SK-N-SH treated with all-trans-retinoic acid at 6 μM for 48 hours (cell line): ENCODE measurements around the gene LRRC15.

Source experiments
- ATAC-seq: fragments of 200-7000 bp; cut with Tn5 transposase; 3 replicates; pipeline ENCODE4 v1.9.1; 2020; ENCODE audit warnings: mild to moderate bottlenecking, moderate library complexity
- ARNTL ChIP-seq: fragments of 450-650 bp; formaldehyde crosslinking; IDR thresholded peaks from 2 replicates; pipeline ENCODE4 v1.5.0; 2020; ENCODE audit warnings: low read depth, mild to moderate bottlenecking, moderate library complexity, borderline replicate concordance
- BACH2 ChIP-seq: fragments of 250-450 bp; sonication (Bioruptor Pico); IDR thresholded peaks from 2 replicates; pipeline ENCODE4 v1.9.0; 2021; ENCODE audit warnings: mild to moderate bottlenecking, borderline replicate concordance
- CSDC2 ChIP-seq: fragments of 250-450 bp; sonication (Bioruptor Pico); IDR thresholded peaks from 2 replicates; pipeline ENCODE4 v1.5.0; 2020; ENCODE audit warnings: mild to moderate bottlenecking, moderate library complexity
- ESRRG ChIP-seq: fragments of 250-450 bp; sonication (Bioruptor Pico); IDR thresholded peaks from 2 replicates; pipeline ENCODE4 v1.6.1; 2021; ENCODE audit warnings: mild to moderate bottlenecking
- GLIS3 ChIP-seq: fragments of 250-450 bp; sonication (Bioruptor Pico); IDR thresholded peaks from 2 replicates; pipeline ENCODE4 v1.5.0; 2020; ENCODE audit warnings: mild to moderate bottlenecking, moderate library complexity
- ISL1 ChIP-seq: fragments of 250-450 bp; sonication (Bioruptor Pico); IDR thresholded peaks from 2 replicates; pipeline ENCODE4 v2.1.2; 2022; ENCODE audit warnings: mild to moderate bottlenecking, moderate library complexity
- OSR1 ChIP-seq: fragments of 250-450 bp; sonication (Bioruptor Pico); IDR thresholded peaks from 2 replicates; pipeline ENCODE4 v1.8.0; 2022; ENCODE audit warnings: moderate library complexity, mild to moderate bottlenecking, inconsistent platforms
- PATZ1 ChIP-seq: fragments of 250-450 bp; sonication (Bioruptor Pico); IDR thresholded peaks from 2 replicates; pipeline ENCODE4 v1.8.0; 2020; ENCODE audit warnings: mild to moderate bottlenecking, moderate library complexity, borderline replicate concordance
- POU6F1 ChIP-seq: fragments of 250-450 bp; sonication (Bioruptor Pico); IDR thresholded peaks from 2 replicates; pipeline ENCODE4 v1.8.0; 2021; ENCODE audit warnings: low read depth, mild to moderate bottlenecking, moderate library complexity, borderline replicate concordance
- PPARA ChIP-seq: fragments of 250-450 bp; sonication (Bioruptor Pico); IDR thresholded peaks from 2 replicates; pipeline ENCODE4 v1.5.0; 2020; ENCODE audit warnings: mild to moderate bottlenecking, borderline replicate concordance
- RARB ChIP-seq: fragments of 250-450 bp; sonication (Bioruptor Pico); IDR thresholded peaks from 2 replicates; pipeline ENCODE4 v1.8.0; 2021; ENCODE audit warnings: mild to moderate bottlenecking, moderate library complexity
- TCF4 ChIP-seq: fragments of 250-450 bp; sonication (Bioruptor Pico); IDR thresholded peaks from 2 replicates; pipeline ENCODE4 v1.8.0; 2021; ENCODE audit warnings: mild to moderate bottlenecking, moderate library complexity, borderline replicate concordance
- TOX ChIP-seq: fragments of 250-450 bp; sonication (Bioruptor Pico); IDR thresholded peaks from 2 replicates; pipeline ENCODE4 v1.8.0; 2021; ENCODE audit warnings: mild to moderate bottlenecking, moderate library complexity, borderline replicate concordance
- ZC3H10 ChIP-seq: fragments of 250-450 bp; sonication (Bioruptor Pico); IDR thresholded peaks from 2 replicates; pipeline ENCODE4 v1.5.1; 2021; ENCODE audit warnings: mild to moderate bottlenecking, moderate library complexity
- ZFP30 ChIP-seq: fragments of 450-650 bp; formaldehyde crosslinking; IDR thresholded peaks from 2 replicates; pipeline ENCODE4 v1.5.0; 2022; ENCODE audit warnings: mild to moderate bottlenecking, moderate library complexity
- ZNF565 ChIP-seq: fragments of 450-650 bp; formaldehyde crosslinking; conservative IDR thresholded peaks from 2 replicates; pipeline ENCODE4 v1.5.0; 2020; ENCODE audit warnings: low read depth, mild to moderate bottlenecking, moderate library complexity
- ZNF70 ChIP-seq: fragments of 450-650 bp; formaldehyde crosslinking; IDR thresholded peaks from 2 replicates; pipeline ENCODE4 v1.5.0; 2020; ENCODE audit warnings: mild to moderate bottlenecking, moderate library complexity
- ZNF8 ChIP-seq: fragments of 450-650 bp; formaldehyde crosslinking; IDR thresholded peaks from 2 replicates; pipeline ENCODE4 v1.5.0; 2020; ENCODE audit warnings: mild to moderate bottlenecking, moderate library complexity
- TF ChIP-seq, protein P1 (sequence below): fragments of 250-450 bp; sonication (Bioruptor Pico); IDR thresholded peaks from 2 replicates; pipeline ENCODE4 v1.5.1; 2021; ENCODE audit warnings: mild to moderate bottlenecking, moderate library complexity
- TF ChIP-seq, protein P2 (sequence below): fragments of 250-450 bp; sonication (Bioruptor Pico); IDR thresholded peaks from 2 replicates; pipeline ENCODE4 v1.5.0; 2020; ENCODE audit warnings: mild to moderate bottlenecking, moderate library complexity
- TF ChIP-seq, protein P3 (sequence below): fragments of 250-450 bp; sonication (Bioruptor Pico); IDR thresholded peaks from 2 replicates; pipeline ENCODE4 v1.5.1; 2020; ENCODE audit warnings: low read depth, mild to moderate bottlenecking, moderate library complexity

The LRRC15 gene

GRCh38 chr3:194327218-194328052 lies 42.1 kb downstream of the LRRC15 start:
- ATAC-seq, result no peak
- TF ChIP-seq, protein P1, sequence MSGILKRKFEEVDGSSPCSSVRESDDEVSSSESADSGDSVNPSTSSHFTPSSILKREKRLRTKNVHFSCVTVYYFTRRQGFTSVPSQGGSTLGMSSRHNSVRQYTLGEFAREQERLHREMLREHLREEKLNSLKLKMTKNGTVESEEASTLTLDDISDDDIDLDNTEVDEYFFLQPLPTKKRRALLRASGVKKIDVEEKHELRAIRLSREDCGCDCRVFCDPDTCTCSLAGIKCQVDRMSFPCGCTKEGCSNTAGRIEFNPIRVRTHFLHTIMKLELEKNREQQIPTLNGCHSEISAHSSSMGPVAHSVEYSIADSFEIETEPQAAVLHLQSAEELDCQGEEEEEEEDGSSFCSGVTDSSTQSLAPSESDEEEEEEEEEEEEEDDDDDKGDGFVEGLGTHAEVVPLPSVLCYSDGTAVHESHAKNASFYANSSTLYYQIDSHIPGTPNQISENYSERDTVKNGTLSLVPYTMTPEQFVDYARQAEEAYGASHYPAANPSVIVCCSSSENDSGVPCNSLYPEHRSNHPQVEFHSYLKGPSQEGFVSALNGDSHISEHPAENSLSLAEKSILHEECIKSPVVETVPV (CRISPR knock-in tag), result no peak
- TF ChIP-seq, protein P2, sequence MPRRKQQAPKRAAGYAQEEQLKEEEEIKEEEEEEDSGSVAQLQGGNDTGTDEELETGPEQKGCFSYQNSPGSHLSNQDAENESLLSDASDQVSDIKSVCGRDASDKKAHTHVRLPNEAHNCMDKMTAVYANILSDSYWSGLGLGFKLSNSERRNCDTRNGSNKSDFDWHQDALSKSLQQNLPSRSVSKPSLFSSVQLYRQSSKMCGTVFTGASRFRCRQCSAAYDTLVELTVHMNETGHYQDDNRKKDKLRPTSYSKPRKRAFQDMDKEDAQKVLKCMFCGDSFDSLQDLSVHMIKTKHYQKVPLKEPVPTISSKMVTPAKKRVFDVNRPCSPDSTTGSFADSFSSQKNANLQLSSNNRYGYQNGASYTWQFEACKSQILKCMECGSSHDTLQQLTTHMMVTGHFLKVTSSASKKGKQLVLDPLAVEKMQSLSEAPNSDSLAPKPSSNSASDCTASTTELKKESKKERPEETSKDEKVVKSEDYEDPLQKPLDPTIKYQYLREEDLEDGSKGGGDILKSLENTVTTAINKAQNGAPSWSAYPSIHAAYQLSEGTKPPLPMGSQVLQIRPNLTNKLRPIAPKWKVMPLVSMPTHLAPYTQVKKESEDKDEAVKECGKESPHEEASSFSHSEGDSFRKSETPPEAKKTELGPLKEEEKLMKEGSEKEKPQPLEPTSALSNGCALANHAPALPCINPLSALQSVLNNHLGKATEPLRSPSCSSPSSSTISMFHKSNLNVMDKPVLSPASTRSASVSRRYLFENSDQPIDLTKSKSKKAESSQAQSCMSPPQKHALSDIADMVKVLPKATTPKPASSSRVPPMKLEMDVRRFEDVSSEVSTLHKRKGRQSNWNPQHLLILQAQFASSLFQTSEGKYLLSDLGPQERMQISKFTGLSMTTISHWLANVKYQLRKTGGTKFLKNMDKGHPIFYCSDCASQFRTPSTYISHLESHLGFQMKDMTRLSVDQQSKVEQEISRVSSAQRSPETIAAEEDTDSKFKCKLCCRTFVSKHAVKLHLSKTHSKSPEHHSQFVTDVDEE, result no peak
- TF ChIP-seq BACH2 (CRISPR knock-in tag), result no peak
- TF ChIP-seq PATZ1, result no peak
- TF ChIP-seq TOX (CRISPR knock-in tag), result no peak
- TF ChIP-seq ZNF565 (CRISPR knock-in tag), result no peak
- no peak for TF ChIP-seq CSDC2 (CRISPR knock-in tag)
- no peak for TF ChIP-seq ZNF8 (CRISPR knock-in tag)
- no peak for TF ChIP-seq OSR1 (CRISPR knock-in tag)
- no peak for TF ChIP-seq POU6F1 (CRISPR knock-in tag)
- TF ChIP-seq ZC3H10 (CRISPR knock-in tag), result no peak
- no peak for TF ChIP-seq ARNTL
- TF ChIP-seq ZFP30, result no peak
- no peak for TF ChIP-seq ESRRG (CRISPR knock-in tag)
- TF ChIP-seq TCF4, result no peak
- no peak for TF ChIP-seq RARB (CRISPR knock-in tag)
- TF ChIP-seq, protein P3, sequence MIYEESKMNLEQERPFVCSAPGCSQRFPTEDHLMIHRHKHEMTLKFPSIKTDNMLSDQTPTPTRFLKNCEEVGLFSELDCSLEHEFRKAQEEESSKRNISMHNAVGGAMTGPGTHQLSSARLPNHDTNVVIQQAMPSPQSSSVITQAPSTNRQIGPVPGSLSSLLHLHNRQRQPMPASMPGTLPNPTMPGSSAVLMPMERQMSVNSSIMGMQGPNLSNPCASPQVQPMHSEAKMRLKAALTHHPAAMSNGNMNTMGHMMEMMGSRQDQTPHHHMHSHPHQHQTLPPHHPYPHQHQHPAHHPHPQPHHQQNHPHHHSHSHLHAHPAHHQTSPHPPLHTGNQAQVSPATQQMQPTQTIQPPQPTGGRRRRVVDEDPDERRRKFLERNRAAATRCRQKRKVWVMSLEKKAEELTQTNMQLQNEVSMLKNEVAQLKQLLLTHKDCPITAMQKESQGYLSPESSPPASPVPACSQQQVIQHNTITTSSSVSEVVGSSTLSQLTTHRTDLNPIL (CRISPR knock-in tag), result no peak
- no peak for TF ChIP-seq GLIS3 (CRISPR knock-in tag)
- no peak for TF ChIP-seq ZNF70

- no peak for ATAC-seq
- no peak for TF ChIP-seq ZC3H10 (CRISPR knock-in tag)
- TF ChIP-seq, protein P3 (CRISPR knock-in tag), result no peak
- TF ChIP-seq CSDC2 (CRISPR knock-in tag), result no peak
- no peak for TF ChIP-seq PATZ1
- no peak for TF ChIP-seq BACH2 (CRISPR knock-in tag)
- TF ChIP-seq, protein P2, result no peak
- TF ChIP-seq ZNF565 (CRISPR knock-in tag), result no peak
- no peak for TF ChIP-seq ISL1 (CRISPR knock-in tag)
- TF ChIP-seq ZFP30, result no peak
- TF ChIP-seq PPARA (CRISPR knock-in tag), result no peak
- no peak for TF ChIP-seq GLIS3 (CRISPR knock-in tag)
- no peak for TF ChIP-seq OSR1 (CRISPR knock-in tag)
- TF ChIP-seq TOX (CRISPR knock-in tag), result no peak
- TF ChIP-seq POU6F1 (CRISPR knock-in tag), result no peak
Measured at GRCh38 chr3:194326968-194327217, 42.6 kb downstream of the LRRC15 start.
